Fibroblast of lung (primary cell): ENCODE results near the gene ZNF267. TPM values are rescaled to one million over a fixed set of nuclear protein-coding genes. Genes with fewer than 3 reads are reported as not detected.

Experiments used
- DNase-seq, 2 donors: peaks; one replicate each; pipeline versions ENCODE4 v3.0.0 to v3.0.0-alpha.2; 2010; ENCODE audit warnings: low read depth in 2 of 2
- H2AFZ ChIP-seq: 2 replicates; pipeline ENCODE4 v1.5.1; 2012; ENCODE audit warnings: low read length, control low read depth, inconsistent platforms
- H3K27ac ChIP-seq: 2 replicates; pipeline ENCODE4 v1.5.1; 2011; ENCODE audit warnings: low read length, control low read depth; ENCODE audit not compliant: insufficient read depth
- H3K27me3 ChIP-seq: 2 replicates; pipeline ENCODE4 v1.5.1; 2011; ENCODE audit warnings: mild to moderate bottlenecking, low read length; ENCODE audit not compliant: control insufficient read depth, insufficient read depth
- H3K36me3 ChIP-seq: 2 replicates; pipeline ENCODE4 v1.5.1; 2011; ENCODE audit warnings: low read length; ENCODE audit not compliant: control insufficient read depth, insufficient read depth
- H3K4me1 ChIP-seq: 2 replicates; pipeline ENCODE4 v1.5.1; 2011; ENCODE audit warnings: low read length; ENCODE audit not compliant: control insufficient read depth, insufficient read depth; ENCODE audit errors: extremely low read depth
- H3K4me2 ChIP-seq: 2 replicates; pipeline ENCODE4 v1.5.1; 2011; ENCODE audit warnings: low read length, control low read depth; ENCODE audit not compliant: insufficient read depth; ENCODE audit errors: extremely low read depth
- H3K4me3 ChIP-seq, 4 experiments: fragments of 200-600 bp in 1 of 4; sonication (generic) in 1 of 4; replicated peaks in 1 of 4; 2 replicates each; pipeline ENCODE4 v1.5.1; 2011 to 2016; ENCODE audit warnings: low read length in 4 of 4, low read depth in 3 of 4, mild to moderate bottlenecking in 3 of 4, control low read depth in 2 of 4, inconsistent platforms in 1 of 4, mixed read lengths in 1 of 4; ENCODE audit not compliant: insufficient read depth in 1 of 4; ENCODE audit errors: control extremely low read depth in 1 of 4
- H3K79me2 ChIP-seq: 2 replicates; pipeline ENCODE4 v1.5.1; 2012; ENCODE audit warnings: mild to moderate bottlenecking, low read length, inconsistent platforms; ENCODE audit not compliant: control insufficient read depth, insufficient read depth
- H3K9ac ChIP-seq: 2 replicates; pipeline ENCODE4 v1.5.1; 2011; ENCODE audit warnings: mild to moderate bottlenecking, low read length, control low read depth; ENCODE audit not compliant: insufficient read depth
- H3K9me3 ChIP-seq: 2 replicates; pipeline ENCODE4 v1.5.1; 2012; ENCODE audit warnings: low read depth, low read length; ENCODE audit not compliant: control insufficient read depth, insufficient read depth
- H4K20me1 ChIP-seq: 2 replicates; pipeline ENCODE4 v1.5.1; 2011; ENCODE audit warnings: low read length; ENCODE audit not compliant: control insufficient read depth, insufficient read depth; ENCODE audit errors: extremely low read depth
- CTCF ChIP-seq, 2 donors: IDR thresholded peaks in 1 of 2; conservative IDR thresholded peaks in 1 of 2; 1 replicate in 1 of 2; 2 replicates in 1 of 2; pipeline ENCODE4 v1.5.1; 2011 to 2012; ENCODE audit warnings: low read length in 2 of 2, control low read depth in 1 of 2, inconsistent platforms in 1 of 2, low read depth in 1 of 2, mild to moderate bottlenecking in 1 of 2
- EZH2 ChIP-seq: IDR thresholded peaks from 2 replicates; pipeline ENCODE4 v1.5.1; 2012; ENCODE audit warnings: low read length, control low read depth, mild to moderate bottlenecking; ENCODE audit errors: missing control alignments
- polyA plus RNA-seq, 2 donors: library from polyadenylated mRNA; depleted of rRNA in 1 of 2; stranded (reverse) in 1 of 2; unstranded in 1 of 2; fragments of >200 nt; gene quantifications; 2 replicates each; pipeline ENCODE4 v1.2.1, GENCODE V29; 2011 to 2012; ENCODE audit warnings: missing spikeins in 1 of 2
- total RNA-seq: library from RNA; depleted of rRNA; stranded (reverse); fragments of >200 nt; gene quantifications from 2 replicates; pipeline ENCODE4 v1.2.1, GENCODE V29; 2014

ZNF267 gene
- total and polyA plus RNA-seq, 2 donors (not counting 1 experiment from before 2014, with no cell fraction given), result 4.2 to 7.1 TPM

DNA sequence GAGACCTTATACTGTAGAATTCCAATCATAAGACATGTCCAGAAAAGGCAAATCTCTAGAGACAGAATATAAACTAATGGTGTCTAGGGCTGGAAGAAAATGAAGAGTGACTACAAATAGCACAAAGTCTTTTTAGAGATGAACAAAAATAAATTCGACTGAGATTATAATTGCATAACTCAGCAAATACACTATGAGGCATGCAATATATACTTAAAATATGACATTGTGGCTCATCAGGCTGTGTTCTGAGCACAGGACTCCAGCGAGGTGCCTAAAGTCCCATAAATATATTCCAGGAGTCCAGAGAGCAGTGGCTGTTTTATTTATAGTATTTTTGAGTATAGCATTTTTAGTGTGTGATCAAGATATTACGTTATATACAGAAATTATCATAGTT is 13.1 kb upstream of the ZNF267 start:
- Histone ChIP-seq H3K27ac (no peak overlapping the region), H3K36me3 (no peaks in the 10 kb centered on the region), H3K4me1 (no peaks in the 10 kb centered on the region), H2AFZ (no peak overlapping the region), H4K20me1 (no peaks in the 10 kb centered on the region), H3K79me2 (no peaks in the 10 kb centered on the region), H3K9me3 (no peaks in the 10 kb centered on the region), H3K9ac (no peak overlapping the region), H3K4me3 (no peak overlapping the region), H3K4me2 (no peak overlapping the region), H3K27me3 (peaks cover 2% of the 10 kb centered on the region)
- TF ChIP-seq EZH2 (no peak), CTCF (conservative IDR thresholded peaks at IDR 0.05 in 1 of 2, IDR thresholded peaks at IDR 0.05 in 1 of 2; ENCODE audit: low read depth in 1 of 2, low read length in 2 of 2) (no peak)
- DNase-seq, result no peak

GRCh38 chr16:31861455-31861854 is 12.2 kb upstream of the ZNF267 start:
- Histone ChIP-seq H3K27ac (no peak overlapping the region), H3K4me3 (no peak overlapping the region), H3K4me2 (no peak overlapping the region), H3K9ac (no peak overlapping the region), H3K9me3 (no peaks in the 10 kb centered on the region), H2AFZ (no peak overlapping the region), H3K4me1 (no peaks in the 10 kb centered on the region), H4K20me1 (no peaks in the 10 kb centered on the region), H3K27me3 (peaks cover 2% of the 10 kb centered on the region), H3K36me3 (no peaks in the 10 kb centered on the region), H3K79me2 (no peaks in the 10 kb centered on the region)
- no peak for TF ChIP-seq CTCF (conservative IDR thresholded peaks at IDR 0.05 in 1 of 2, IDR thresholded peaks at IDR 0.05 in 1 of 2; ENCODE audit: low read depth in 1 of 2, low read length in 2 of 2)
- no peak for TF ChIP-seq EZH2
- no peak for DNase-seq

GRCh38 chr16:31862761-31863160 is 10.8 kb upstream of the ZNF267 start:
- DNase-seq, result no peak
- Histone ChIP-seq H3K9ac (no peak overlapping the region), H3K36me3 (no peaks in the 10 kb centered on the region), H3K9me3 (no peaks in the 10 kb centered on the region), H3K4me1 (no peaks in the 10 kb centered on the region), H4K20me1 (no peaks in the 10 kb centered on the region), H3K4me3 (no peak overlapping the region), H3K4me2 (no peak overlapping the region), H3K79me2 (no peaks in the 10 kb centered on the region), H2AFZ (no peak overlapping the region), H3K27ac (no peak overlapping the region), H3K27me3 (peaks cover 2% of the 10 kb centered on the region)
- TF ChIP-seq CTCF (conservative IDR thresholded peaks at IDR 0.05 in 1 of 2, IDR thresholded peaks at IDR 0.05 in 1 of 2; ENCODE audit: low read depth in 1 of 2, low read length in 2 of 2) (no peak), EZH2 (no peak)
